ENCODE data around the gene MSH3.
"Not testable (repeated sequence)": the region's sequence is repeated elsewhere in the genome, so short reads cannot be mapped to it uniquely, and the experiment has no call there.

The MSH3 gene

GRCh38 chr5:80864109-80864508 lies 209.7 kb downstream of the MSH3 start:
- no peak for ATAC-seq

- ATAC-seq = peak; percentile 82 to 88
Observed at GRCh38 chr5:80864706-80865435, 210.4 kb downstream of the MSH3 start.

- no peak for ATAC-seq
Observed at GRCh38 chr5:80865551-80865950, 211.1 kb downstream of the MSH3 start.

- ATAC-seq = no peak
Observed at GRCh38 chr5:80866371-80866770, 211.9 kb downstream of the MSH3 start.

GRCh38 chr5:80867233-80867632 lies 212.8 kb downstream of the MSH3 start:
- ATAC-seq = no peak

- no peak for ATAC-seq
Observed at GRCh38 chr5:80870442-80870841, 216.0 kb downstream of the MSH3 start.

- ATAC-seq = peak; percentile 61 to 77
Observed at GRCh38 chr5:80871541-80871961, 217.1 kb downstream of the MSH3 start.

- ATAC-seq = no peak
Observed at GRCh38 chr5:80874162-80874561, 219.7 kb downstream of the MSH3 start.

GRCh38 chr5:80877592-80877991 lies 223.1 kb downstream of the MSH3 start:
- ATAC-seq = no peak

- no peak for ATAC-seq
Observed at GRCh38 chr5:80881726-80882125, 227.3 kb downstream of the MSH3 start.

- not testable (repeated sequence) for ATAC-seq
Observed at GRCh38 chr5:80883390-80883789, 228.9 kb downstream of the MSH3 start.

GRCh38 chr5:80884086-80884813 lies 229.8 kb downstream of the MSH3 start:
- ATAC-seq = no peak

- ATAC-seq = peak; percentile 89 to 93
Observed at GRCh38 chr5:80884929-80885328, 230.5 kb downstream of the MSH3 start.

- ATAC-seq = no peak
Observed at GRCh38 chr5:80885396-80886000, 231.0 kb downstream of the MSH3 start.

- no peak for ATAC-seq
Observed at GRCh38 chr5:80894083-80894482, 239.6 kb downstream of the MSH3 start.

GRCh38 chr5:80895523-80895922 lies 241.1 kb downstream of the MSH3 start:
- ATAC-seq = no peak

GRCh38 chr5:80902624-80903023 lies 248.2 kb downstream of the MSH3 start:
- not testable (repeated sequence) for ATAC-seq

GRCh38 chr5:80904533-80905187 lies 250.2 kb downstream of the MSH3 start:
- no peak for ATAC-seq

- no peak for ATAC-seq
Observed at GRCh38 chr5:80905405-80905804, 251.0 kb downstream of the MSH3 start.

- no peak for ATAC-seq
Observed at GRCh38 chr5:80912479-80912878, 258.0 kb downstream of the MSH3 start.

GRCh38 chr5:80915716-80916115 lies 261.3 kb downstream of the MSH3 start:
- ATAC-seq = no peak

- ATAC-seq = no peak
Observed at GRCh38 chr5:80916676-80917075, 262.2 kb downstream of the MSH3 start.

GRCh38 chr5:80917631-80918030 lies 263.2 kb downstream of the MSH3 start:
- ATAC-seq = no peak
